MM.1S (cell line): Measurements from ENCODE around the gene NFKBIA.

Source experiments
- EZH2phosphoT487 ChIP-seq: fragments of 300-600 bp; sonication (generic); IDR thresholded peaks from 2 replicates; pipeline ENCODE4 v1.6.1; 2018; ENCODE audit warnings: antibody characterized with exemption, low read length
- TF ChIP-seq, protein P1 (sequence below): fragments of 300-600 bp; sonication (generic); IDR thresholded peaks from 2 replicates; pipeline ENCODE4 v1.5.1; 2016; ENCODE audit warnings: antibody characterized with exemption, low read length, mixed read lengths

DNA sequence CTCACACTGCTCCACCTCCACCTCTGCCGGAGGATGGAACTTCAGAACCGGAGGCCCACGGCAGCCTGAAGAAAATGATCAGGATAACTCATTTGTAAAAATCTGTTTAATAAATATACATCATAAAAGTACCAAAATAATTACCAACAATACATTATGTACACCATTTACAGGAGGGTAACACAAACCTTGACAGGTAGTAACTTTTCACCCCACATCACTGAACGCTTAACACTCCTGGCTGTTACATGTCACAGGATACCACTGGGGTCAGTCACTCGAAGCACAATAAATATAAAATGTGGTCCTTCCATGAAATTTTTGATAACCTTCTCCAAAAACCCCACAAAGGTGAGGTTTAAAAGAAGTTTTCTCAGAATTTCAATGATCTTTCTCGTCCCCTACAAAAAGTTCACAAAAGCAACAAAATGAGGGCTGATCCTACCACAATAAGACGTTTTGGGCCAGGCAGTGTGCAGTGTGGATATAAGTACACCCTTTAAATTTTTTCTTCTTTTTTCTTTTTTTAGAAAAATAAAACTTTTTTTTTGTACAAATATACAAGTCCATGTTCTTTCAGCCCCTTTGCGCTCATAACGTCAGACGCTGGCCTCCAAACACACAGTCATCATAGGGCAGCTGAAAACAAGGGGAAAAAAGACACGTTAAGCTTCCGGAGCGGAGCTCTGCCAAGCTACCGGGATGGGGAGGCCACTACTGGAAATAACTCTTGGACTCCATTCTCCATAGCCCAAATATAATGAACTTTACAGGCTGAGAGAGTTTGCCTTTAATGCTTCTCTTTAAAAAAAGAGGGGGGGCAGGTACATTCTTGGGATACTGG is 2.9 kb downstream of the NFKBIA start:
- TF ChIP-seq, protein P1, sequence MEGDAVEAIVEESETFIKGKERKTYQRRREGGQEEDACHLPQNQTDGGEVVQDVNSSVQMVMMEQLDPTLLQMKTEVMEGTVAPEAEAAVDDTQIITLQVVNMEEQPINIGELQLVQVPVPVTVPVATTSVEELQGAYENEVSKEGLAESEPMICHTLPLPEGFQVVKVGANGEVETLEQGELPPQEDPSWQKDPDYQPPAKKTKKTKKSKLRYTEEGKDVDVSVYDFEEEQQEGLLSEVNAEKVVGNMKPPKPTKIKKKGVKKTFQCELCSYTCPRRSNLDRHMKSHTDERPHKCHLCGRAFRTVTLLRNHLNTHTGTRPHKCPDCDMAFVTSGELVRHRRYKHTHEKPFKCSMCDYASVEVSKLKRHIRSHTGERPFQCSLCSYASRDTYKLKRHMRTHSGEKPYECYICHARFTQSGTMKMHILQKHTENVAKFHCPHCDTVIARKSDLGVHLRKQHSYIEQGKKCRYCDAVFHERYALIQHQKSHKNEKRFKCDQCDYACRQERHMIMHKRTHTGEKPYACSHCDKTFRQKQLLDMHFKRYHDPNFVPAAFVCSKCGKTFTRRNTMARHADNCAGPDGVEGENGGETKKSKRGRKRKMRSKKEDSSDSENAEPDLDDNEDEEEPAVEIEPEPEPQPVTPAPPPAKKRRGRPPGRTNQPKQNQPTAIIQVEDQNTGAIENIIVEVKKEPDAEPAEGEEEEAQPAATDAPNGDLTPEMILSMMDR: no peak
- TF ChIP-seq EZH2phosphoT487: no peak
